ENCODE measurements around the gene TIMP2. TPM values are rescaled to one million over a fixed set of nuclear protein-coding genes. Genes with fewer than 3 reads are reported as not detected.

TIMP2 gene
- total RNA-seq, 1 experiment from 2014 or later = 24.8 TPM

DNA sequence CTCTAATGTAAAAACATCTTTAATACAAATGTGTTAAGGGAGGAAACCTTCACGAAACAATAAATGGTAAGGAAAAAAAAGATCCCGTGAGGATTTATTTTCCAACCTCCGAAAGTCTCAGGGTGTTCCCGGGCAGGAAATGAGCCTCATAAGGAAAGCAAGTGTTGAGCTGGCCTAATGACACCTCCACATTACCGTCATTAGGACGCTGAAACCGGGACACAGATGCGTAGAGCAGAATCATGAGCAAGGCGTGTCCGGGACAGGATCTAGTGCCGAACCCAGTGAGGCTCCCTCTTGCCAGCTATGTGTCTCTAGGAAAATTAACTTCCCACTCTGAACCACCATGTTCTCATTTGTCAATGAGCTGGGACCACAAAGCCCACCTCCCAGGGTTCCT, 120.4 kb downstream of the TIMP2 start:
- no TSS peak for BruUV-seq (replicated peaks)
- CTCF ChIA-PET = interaction anchor here (0.7 kb wide), 2 partner anchors 236 to 585 kb away, joined by 3 to 4 read pairs; no protein-coding TSS in a partner anchor
- DNase-seq (ENCODE audit: unreplicated experiment) = no peak
- TF ChIP-seq, protein P1, sequence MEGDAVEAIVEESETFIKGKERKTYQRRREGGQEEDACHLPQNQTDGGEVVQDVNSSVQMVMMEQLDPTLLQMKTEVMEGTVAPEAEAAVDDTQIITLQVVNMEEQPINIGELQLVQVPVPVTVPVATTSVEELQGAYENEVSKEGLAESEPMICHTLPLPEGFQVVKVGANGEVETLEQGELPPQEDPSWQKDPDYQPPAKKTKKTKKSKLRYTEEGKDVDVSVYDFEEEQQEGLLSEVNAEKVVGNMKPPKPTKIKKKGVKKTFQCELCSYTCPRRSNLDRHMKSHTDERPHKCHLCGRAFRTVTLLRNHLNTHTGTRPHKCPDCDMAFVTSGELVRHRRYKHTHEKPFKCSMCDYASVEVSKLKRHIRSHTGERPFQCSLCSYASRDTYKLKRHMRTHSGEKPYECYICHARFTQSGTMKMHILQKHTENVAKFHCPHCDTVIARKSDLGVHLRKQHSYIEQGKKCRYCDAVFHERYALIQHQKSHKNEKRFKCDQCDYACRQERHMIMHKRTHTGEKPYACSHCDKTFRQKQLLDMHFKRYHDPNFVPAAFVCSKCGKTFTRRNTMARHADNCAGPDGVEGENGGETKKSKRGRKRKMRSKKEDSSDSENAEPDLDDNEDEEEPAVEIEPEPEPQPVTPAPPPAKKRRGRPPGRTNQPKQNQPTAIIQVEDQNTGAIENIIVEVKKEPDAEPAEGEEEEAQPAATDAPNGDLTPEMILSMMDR (IDR thresholded peaks at IDR 0.05; ENCODE audit: unreplicated experiment) = no peak
- Mint-ChIP-seq H3K36me3 (ENCODE audit: insufficient read depth, unreplicated experiment) (peaks cover 78% of the 10 kb centered on the region), H3K9me3 (ENCODE audit: unreplicated experiment) (no peaks in the 10 kb centered on the region), H3K4me3 (ENCODE audit: unreplicated experiment) (no peak overlapping the region), H3K4me1 (ENCODE audit: insufficient read depth, unreplicated experiment) (no peaks in the 10 kb centered on the region), H3K27me3 (ENCODE audit: insufficient read depth, unreplicated experiment) (no peaks in the 10 kb centered on the region), H3K27ac (ENCODE audit: low read depth, unreplicated experiment) (no peak overlapping the region)
- POLR2A ChIA-PET = interaction anchor here (0.7 to 1.5 kb wide), 4 partner anchors 9 to 37 kb away, joined by 3 to 5 read pairs (median 3); no protein-coding TSS in a partner anchor
- intact Hi-C loops (cut with micrococcal nuclease) = no loop called here

DNA sequence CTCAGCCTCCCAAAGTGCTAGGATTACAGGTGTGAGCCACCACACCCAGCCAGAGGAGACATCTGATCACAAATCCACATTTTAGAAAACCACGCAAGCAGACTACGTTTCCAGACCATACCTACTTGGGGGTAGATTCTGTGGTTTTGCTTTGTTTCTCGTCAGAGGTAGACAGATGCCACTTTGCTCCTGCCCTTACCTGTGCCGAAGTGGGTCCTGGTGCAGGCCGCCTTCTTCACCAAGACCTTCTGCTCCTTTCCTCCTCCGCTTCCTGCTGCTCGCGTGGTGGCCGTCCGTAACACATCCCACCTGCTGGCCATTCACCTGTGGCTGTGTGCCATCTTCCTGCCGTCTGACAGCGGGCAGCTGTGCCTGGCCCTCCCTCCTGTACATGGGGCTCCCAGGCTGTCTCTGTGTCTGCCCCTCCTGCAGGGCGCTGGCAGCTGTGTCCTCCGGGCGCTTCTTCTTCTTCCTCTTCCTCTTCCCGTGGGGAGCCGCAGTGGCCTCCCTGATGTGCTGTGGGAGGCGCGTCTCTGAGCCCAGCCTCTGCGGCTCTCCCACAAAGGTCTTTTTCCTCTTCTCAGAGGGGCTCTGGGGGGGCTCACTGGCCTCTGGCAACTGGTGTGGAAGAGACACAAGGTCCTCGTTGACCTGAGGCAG, 121.9 kb downstream of the TIMP2 start:
- BruUV-seq (replicated peaks) = no TSS peak
- no peaks in the 10 kb centered on the region for H3K27me3 Mint-ChIP-seq (ENCODE audit: insufficient read depth, unreplicated experiment)
- ChIA-PET POLR2A (interaction anchor here (1.5 kb wide), 1 partner anchor 13 kb away, joined by 5 read pairs; no protein-coding TSS in a partner anchor), CTCF (no interaction called here)
- no peak for DNase-seq (ENCODE audit: unreplicated experiment)
- TF ChIP-seq, protein P1 (IDR thresholded peaks at IDR 0.05; ENCODE audit: unreplicated experiment) = no peak
- H3K27ac Mint-ChIP-seq (ENCODE audit: low read depth, unreplicated experiment) = no peak overlapping the region
- peaks cover 79% of the 10 kb centered on the region for H3K36me3 Mint-ChIP-seq (ENCODE audit: insufficient read depth, unreplicated experiment)
- no peaks in the 10 kb centered on the region for H3K9me3 Mint-ChIP-seq (ENCODE audit: unreplicated experiment)
- peaks cover 5% of the 10 kb centered on the region for H3K4me1 Mint-ChIP-seq (ENCODE audit: insufficient read depth, unreplicated experiment)
- intact Hi-C loops (cut with micrococcal nuclease) = no loop called here
- no peak overlapping the region for H3K4me3 Mint-ChIP-seq (ENCODE audit: unreplicated experiment)

Other genes starting within 250 kb of the TIMP2 start
- gene CYTH1, start 143.1 kb downstream of the TIMP2 start, total RNA-seq (2022) = 32.8 and 38.5 TPM in 2 replicates
- gene USP36, start 84.6 kb downstream of the TIMP2 start, total RNA-seq (2022) = 118 and 119 TPM in 2 replicates
- 0.68 and 0.86 TPM in 2 replicates for gene CEP295NL, start 22.2 kb downstream of the TIMP2 start, total RNA-seq (2022)
- 56.7 and 58.0 TPM in 2 replicates for gene LGALS3BP, start 54.5 kb upstream of the TIMP2 start, total RNA-seq (2022)
- gene CANT1, start 84.4 kb upstream of the TIMP2 start, total RNA-seq (2022) = 62.5 and 65.1 TPM in 2 replicates
- gene C1QTNF1, start 98.8 kb upstream of the TIMP2 start, total RNA-seq (2022) = 3.0 and 3.3 TPM in 2 replicates
- 34.5 and 40.3 TPM in 2 replicates for gene ENGASE, start 149.4 kb upstream of the TIMP2 start, total RNA-seq (2022)

All from MCF 10A (cell line).